Stomach (tissue), 4 donors: ENCODE results near the gene MTCL1.

ENCODE experiments used
- CTCF ChIP-seq, 7 experiments: fragments of 450-650 bp in 4 of 7; fragments of 200-600 bp in 3 of 7; sonication (generic) in 3 of 7; IDR thresholded peaks; one replicate each; pipeline ENCODE4 v1.5.1; 2016 to 2019; ENCODE audit warnings: antibody characterized with exemption in 7 of 7, control low read depth in 2 of 7, mild to moderate bottlenecking in 1 of 7
- EP300 ChIP-seq: sonication (generic); formaldehyde crosslinking; IDR thresholded peaks from one replicate; pipeline ENCODE4 v1.6.1; 2017; ENCODE audit warnings: antibody characterized with exemption
- POLR2A ChIP-seq, 4 donors: fragments of 450-650 bp; IDR thresholded peaks; one replicate each; pipeline ENCODE4 v1.6.1; 2016; ENCODE audit warnings: antibody characterized with exemption in 4 of 4, control low read depth in 2 of 4, mild to moderate bottlenecking in 1 of 4, moderate library complexity in 1 of 4

GRCh38 chr18:8742387-8743361 is 37.3 kb downstream of the MTCL1 start:
- TF ChIP-seq CTCF (IDR thresholded peaks at IDR 0.05) (no peak), EP300 (no peak), POLR2A (IDR thresholded peaks at IDR 0.05) (no peak)
